ENCODE results near the gene BTAF1. TPM values are rescaled to one million over a fixed set of nuclear protein-coding genes. Genes with fewer than 3 reads are reported as not detected.
"Not testable (repeated sequence)": the region's sequence is repeated elsewhere in the genome, so short reads cannot be mapped to it uniquely, and the experiment has no call there.

BTAF1 gene
- total RNA-seq, 1 experiment from 2014 or later, result 16.6 TPM

- no peak for DNase-seq (ENCODE audit: low read depth)
These were observed 55.0 kb downstream of the BTAF1 start for GRCh38 chr10:91978585-91978984.

GRCh38 chr10:91980319-91980718, 56.7 kb downstream of the BTAF1 start:
- DNase-seq (ENCODE audit: low read depth), result no peak

DNA sequence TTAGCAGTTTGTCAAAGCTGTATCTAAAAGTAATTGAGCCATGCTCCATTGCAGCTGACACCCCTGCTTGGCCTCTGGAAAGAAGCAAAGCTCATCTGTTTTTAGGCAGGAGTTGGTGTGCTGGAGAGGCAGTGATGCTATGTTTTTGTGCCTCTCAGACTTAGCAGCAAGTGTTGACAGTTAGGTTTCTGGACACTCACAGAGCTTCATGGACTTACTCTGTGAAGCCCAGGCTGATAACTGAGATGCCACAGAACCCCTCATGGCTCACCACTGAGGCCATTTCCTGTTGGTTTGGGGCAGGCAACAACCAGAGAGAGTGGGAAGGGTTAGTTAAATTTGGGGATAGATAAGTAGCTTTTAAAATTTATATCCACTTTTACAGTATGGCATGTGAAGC, 59.8 kb downstream of the BTAF1 start:
- DNase-seq (ENCODE audit: low read depth), result no peak

- DNase-seq (ENCODE audit: low read depth), result no peak
These were observed 63.9 kb downstream of the BTAF1 start for GRCh38 chr10:91987397-91988037.

- no peak for DNase-seq (ENCODE audit: low read depth)
These were observed 68.5 kb downstream of the BTAF1 start for GRCh38 chr10:91992031-91992430.

DNA sequence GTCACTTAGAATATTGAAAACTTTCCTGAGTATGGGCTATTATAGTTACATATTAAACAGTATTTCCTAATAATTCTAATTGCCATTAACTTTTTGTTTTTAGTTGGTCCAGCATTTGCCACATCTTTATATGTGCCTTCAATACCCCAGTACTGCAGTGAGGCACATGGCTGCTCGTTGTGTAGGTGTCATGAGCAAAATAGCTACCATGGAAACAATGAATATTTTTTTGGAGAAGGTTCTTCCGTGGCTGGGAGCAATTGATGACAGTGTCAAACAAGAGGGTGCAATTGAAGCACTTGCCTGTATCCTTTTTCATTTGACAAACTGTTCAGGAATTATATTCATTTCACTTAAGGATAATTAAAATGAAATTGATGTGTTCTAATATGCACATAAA, 72.7 kb downstream of the BTAF1 start:
- DNase-seq (ENCODE audit: low read depth), result no peak

GRCh38 chr10:92001581-92001980, 78.0 kb downstream of the BTAF1 start:
- no peak for DNase-seq (ENCODE audit: low read depth)

DNA sequence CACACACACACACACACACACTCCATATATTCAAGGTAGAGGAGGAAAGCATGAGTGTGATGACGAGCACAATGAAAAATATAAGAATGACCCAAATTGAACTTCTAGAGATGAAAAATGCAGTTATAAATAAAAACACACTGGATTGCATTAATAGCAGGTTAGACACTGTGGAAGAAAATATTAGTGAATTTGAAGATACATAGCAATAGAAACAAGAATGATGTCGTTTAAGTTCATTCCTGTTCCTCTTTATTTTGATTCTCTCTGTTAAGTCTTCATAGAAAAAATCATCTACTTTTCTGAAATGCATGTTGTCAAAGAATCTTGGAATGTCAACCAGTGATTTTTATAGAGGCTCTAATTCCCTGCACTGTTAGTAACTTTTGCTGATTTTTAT, 78.4 kb downstream of the BTAF1 start:
- no peak for DNase-seq (ENCODE audit: low read depth)

GRCh38 chr10:92003258-92003657, 79.7 kb downstream of the BTAF1 start:
- DNase-seq (ENCODE audit: low read depth), result no peak

DNA sequence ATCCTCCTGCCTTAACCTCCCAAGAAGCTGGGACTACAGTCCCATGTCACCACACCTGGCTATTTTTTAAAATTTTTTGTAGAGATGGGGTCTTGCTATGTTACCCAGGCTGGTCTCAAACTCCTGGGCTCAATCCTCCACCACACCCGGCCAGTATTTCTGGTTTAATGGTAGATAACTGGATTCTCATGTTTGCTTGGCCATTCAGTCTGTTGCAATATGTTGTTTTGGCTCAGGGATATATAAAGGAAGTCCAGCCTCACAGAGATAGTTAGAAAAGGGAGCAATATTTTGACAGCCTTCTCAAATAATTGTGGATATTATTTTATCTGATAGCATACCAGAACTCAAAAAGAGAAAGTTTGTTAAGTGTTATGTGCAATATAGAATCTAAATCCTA, 82.4 kb downstream of the BTAF1 start:
- DNase-seq (ENCODE audit: low read depth), result no peak

- DNase-seq (ENCODE audit: low read depth), result no peak
These were observed 85.9 kb downstream of the BTAF1 start for GRCh38 chr10:92009445-92009844.

- DNase-seq (ENCODE audit: low read depth), result peak; percentile 23
These were observed 86.6 kb downstream of the BTAF1 start for GRCh38 chr10:92010047-92010735.

DNA sequence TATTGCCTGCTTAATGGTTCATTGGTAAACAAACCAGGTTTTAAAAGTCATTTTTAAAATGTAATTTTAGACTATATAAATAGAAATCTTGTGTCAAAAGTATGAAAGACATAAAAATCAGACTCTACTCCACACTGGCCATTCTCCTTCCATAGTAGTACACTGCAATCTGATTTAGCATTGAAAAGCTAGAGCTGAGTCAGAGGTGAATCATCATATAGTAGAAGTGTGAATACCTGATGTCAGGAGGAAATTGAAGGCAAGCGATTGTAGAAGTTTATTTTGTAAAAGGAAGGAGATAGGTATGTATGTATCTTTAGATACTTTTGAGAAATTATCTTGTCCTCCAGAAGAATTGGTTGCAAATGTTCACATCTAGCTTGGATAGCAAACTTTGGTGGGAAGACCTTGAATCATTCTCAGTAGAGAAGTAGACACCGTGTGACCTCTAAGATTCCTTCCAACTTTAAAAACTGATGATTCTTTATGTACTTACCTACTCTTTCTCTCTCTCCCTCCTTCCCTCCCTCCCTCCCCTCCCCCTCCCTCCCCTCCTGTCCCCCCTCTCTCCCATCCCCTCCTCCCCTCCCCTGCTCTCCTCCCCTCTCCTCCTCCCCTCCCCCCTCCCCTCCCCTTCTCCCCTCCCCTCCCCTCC, 88.1 kb downstream of the BTAF1 start:
- DNase-seq (ENCODE audit: low read depth), result peak; percentile 81

DNA sequence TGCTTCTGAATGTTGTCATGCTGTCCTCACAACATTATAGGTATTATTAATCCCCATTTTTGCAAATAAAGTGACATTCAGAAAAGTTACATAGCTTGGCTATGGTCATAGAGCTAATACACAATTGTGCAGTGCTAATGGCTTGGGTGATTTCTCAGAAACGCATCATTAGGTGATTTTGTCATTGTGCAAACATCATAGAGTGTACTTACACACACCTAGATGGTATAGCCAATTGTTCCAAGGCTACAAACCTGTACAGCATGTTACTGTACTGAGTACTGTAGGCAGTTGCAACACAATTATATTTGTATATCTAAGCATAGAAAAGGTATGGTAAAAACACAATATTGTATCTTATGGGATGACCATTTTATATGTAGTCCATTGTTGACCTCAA, 91.0 kb downstream of the BTAF1 start:
- no peak for DNase-seq (ENCODE audit: low read depth)

GRCh38 chr10:92024700-92025099, 101.1 kb downstream of the BTAF1 start:
- DNase-seq (ENCODE audit: low read depth), result peak; percentile 40

DNA sequence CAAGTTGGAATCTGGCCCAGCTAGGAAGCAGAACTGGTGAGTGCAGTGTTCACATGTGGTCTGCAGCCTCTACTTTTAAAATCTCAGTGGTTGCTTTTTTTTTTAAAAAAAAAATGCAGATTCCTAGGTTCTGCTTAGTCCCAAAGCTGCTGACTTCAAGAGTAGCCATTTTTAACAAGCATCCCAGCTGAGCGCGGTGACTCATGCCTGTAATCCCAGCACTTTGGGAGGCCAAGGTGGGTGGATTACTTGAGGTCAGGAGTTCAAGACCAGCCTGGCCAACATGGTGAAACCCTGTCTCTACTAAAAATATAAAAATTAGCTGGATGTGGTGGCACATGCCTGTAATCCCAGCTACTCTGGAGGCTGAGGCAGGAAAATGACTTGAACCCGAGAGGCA, 101.8 kb downstream of the BTAF1 start:
- peak; percentile 11 for DNase-seq (ENCODE audit: low read depth)

- DNase-seq (ENCODE audit: low read depth), result no peak
These were observed 103.6 kb downstream of the BTAF1 start for GRCh38 chr10:92027141-92027540.

GRCh38 chr10:92031580-92031979, 108.0 kb downstream of the BTAF1 start:
- no peak for DNase-seq (ENCODE audit: low read depth)

- not testable (repeated sequence) for DNase-seq (ENCODE audit: low read depth)
These were observed 109.5 kb downstream of the BTAF1 start for GRCh38 chr10:92033070-92033469.

- no peak for DNase-seq (ENCODE audit: low read depth)
These were observed 115.4 kb downstream of the BTAF1 start for GRCh38 chr10:92038949-92039348.

DNA sequence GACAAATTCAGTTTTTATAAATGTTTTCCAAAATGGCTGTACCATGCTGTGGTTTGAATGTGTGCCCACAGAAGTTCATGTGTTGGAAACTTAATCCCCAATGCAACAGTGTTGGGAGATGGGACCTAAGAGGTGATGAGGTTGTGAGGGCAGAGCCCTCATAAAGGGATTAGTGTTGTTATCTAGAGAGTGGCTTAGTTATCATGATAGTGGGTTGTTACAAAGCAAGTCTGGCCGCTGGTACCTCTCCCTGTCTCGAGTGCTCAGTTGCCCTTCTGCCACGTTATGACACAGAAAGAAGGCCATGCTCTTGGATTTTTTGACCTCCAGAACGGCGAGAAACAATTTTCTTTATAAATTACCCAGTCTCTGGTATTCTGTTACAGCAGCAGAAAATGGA, 119.0 kb downstream of the BTAF1 start:
- DNase-seq (ENCODE audit: low read depth), result no peak

- no peak for DNase-seq (ENCODE audit: low read depth)
These were observed 122.1 kb downstream of the BTAF1 start for GRCh38 chr10:92045641-92046106.

- no peak for DNase-seq (ENCODE audit: low read depth)
These were observed 123.6 kb downstream of the BTAF1 start for GRCh38 chr10:92047215-92047614.

Measured in M059J (cell line).